Fibroblast of lung (primary cell): ENCODE results near the gene JARID2.

Source experiments
- CTCF ChIP-seq, 2 donors: IDR thresholded peaks in 1 of 2; conservative IDR thresholded peaks in 1 of 2; 1 replicate in 1 of 2; 2 replicates in 1 of 2; pipeline ENCODE4 v1.5.1; 2011 to 2012; ENCODE audit warnings: low read length in 2 of 2, control low read depth in 1 of 2, inconsistent platforms in 1 of 2, low read depth in 1 of 2, mild to moderate bottlenecking in 1 of 2
- EZH2 ChIP-seq: IDR thresholded peaks from 2 replicates; pipeline ENCODE4 v1.5.1; 2012; ENCODE audit warnings: low read length, control low read depth, mild to moderate bottlenecking; ENCODE audit errors: missing control alignments

- no peak for TF ChIP-seq CTCF (conservative IDR thresholded peaks at IDR 0.05 in 1 of 2, IDR thresholded peaks at IDR 0.05 in 1 of 2; ENCODE audit: low read depth in 1 of 2, low read length in 2 of 2)
- no peak for TF ChIP-seq EZH2
Measured at GRCh38 chr6:15402406-15403045, 156.7 kb downstream of the JARID2 start.
